Neural progenitor cell (in vitro differentiated cells): Measurements from ENCODE around the gene TLE3.

Experiments used
- CTCF ChIP-seq: fragments of 200-600 bp; sonication (generic); IDR thresholded peaks from 2 replicates; pipeline ENCODE4 v1.5.1; 2017; ENCODE audit warnings: antibody characterized with exemption, mild to moderate bottlenecking
- EZH2 ChIP-seq: fragments of 200-600 bp; sonication (generic); IDR thresholded peaks from 2 replicates; pipeline ENCODE4 v1.6.1; 2017; ENCODE audit warnings: antibody characterized with exemption, mild to moderate bottlenecking, moderate library complexity
- EZH2phosphoT487 ChIP-seq: fragments of 200-600 bp; sonication (generic); IDR thresholded peaks from 2 replicates; pipeline ENCODE4 v1.6.1; 2017; ENCODE audit warnings: antibody characterized with exemption

DNA sequence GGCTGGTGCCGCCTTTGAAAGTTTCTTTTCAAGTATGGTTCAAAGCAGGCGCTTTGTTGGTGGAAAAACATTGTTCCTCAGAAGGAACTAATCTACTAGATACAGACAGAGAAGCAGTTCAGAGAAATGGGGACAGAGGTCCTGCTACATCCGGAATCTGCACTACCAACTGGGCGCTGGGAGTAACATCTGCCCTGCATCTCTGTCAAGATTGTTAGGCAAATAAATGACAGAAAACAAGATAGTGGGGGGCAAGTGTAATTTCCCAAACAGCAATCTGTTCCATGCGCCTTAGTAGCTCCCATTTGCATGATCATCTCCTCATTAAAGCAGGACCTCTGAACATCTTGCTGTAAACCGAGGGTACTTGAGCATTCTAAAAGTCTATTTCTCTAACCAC lies 17.4 kb downstream of the TLE3 start:
- no peak for TF ChIP-seq CTCF
- no peak for TF ChIP-seq EZH2phosphoT487
- TF ChIP-seq EZH2, result no peak
